Thyroid gland (tissue), 4 donors: Measurements from ENCODE around the gene SCART1. TPM values are rescaled to one million over a fixed set of nuclear protein-coding genes. Genes with fewer than 3 reads are reported as not detected.

ENCODE experiments used
- DNase-seq, 2 donors: peaks; one replicate each; pipeline ENCODE4 v3.0.0-alpha.2; 2019
- H3K27ac ChIP-seq, 3 donors: fragments of 200-600 bp; sonication (generic); 1 replicate in 2 of 3; 2 replicates in 1 of 3; pipeline ENCODE4 v1.5.1; 2016 to 2019; ENCODE audit warnings: mild to moderate bottlenecking in 1 of 3, moderate library complexity in 1 of 3
- H3K27me3 ChIP-seq: fragments of 200-600 bp; sonication (generic); one replicate; pipeline ENCODE4 v1.5.1; 2019
- H3K36me3 ChIP-seq, 2 donors: fragments of 200-600 bp; sonication (generic); one replicate each; pipeline ENCODE4 v1.5.1; 2016 to 2019
- H3K4me1 ChIP-seq, 2 donors: fragments of 200-600 bp; sonication (generic); one replicate each; pipeline ENCODE4 v1.5.1; 2017 to 2019
- H3K4me3 ChIP-seq, 3 donors: fragments of 200-600 bp; sonication (generic); replicated peaks in 1 of 3; 1 replicate in 2 of 3; 2 replicates in 1 of 3; pipeline ENCODE4 v1.5.1; 2016; ENCODE audit warnings: mild to moderate bottlenecking in 1 of 3
- H3K9me3 ChIP-seq: fragments of 200-600 bp; sonication (generic); one replicate; pipeline ENCODE4 v1.5.1; 2017
- POLR2A ChIP-seq, 2 donors: fragments of 450-650 bp; IDR thresholded peaks; one replicate each; pipeline ENCODE4 v1.6.1; 2017; ENCODE audit warnings: antibody characterized with exemption in 2 of 2, mild to moderate bottlenecking in 2 of 2, moderate library complexity in 1 of 2
- WGBS, 2 donors: methylation state at CpG; one replicate each; pipeline ENCODE4 v1.1.5; 2017; 5-methylcytosine and 5-hydroxymethylcytosine counted together
- intact Hi-C: fragments of 100-400 bp; cut with DNase I; formaldehyde crosslinking; loops from one replicate; pipeline ENCODE4 v1.15.1; 2023
- total RNA-seq, 4 donors: library from RNA; depleted of rRNA; stranded (reverse); fragments of >200 nt; gene quantifications; one replicate each; pipeline ENCODE4 v1.2.3, GENCODE V29; 2016
- TF ChIP-seq, protein P1 (sequence below), 6 experiments: fragments of 200-600 bp in 3 of 6; fragments of 450-650 bp in 3 of 6; sonication (generic) in 3 of 6; IDR thresholded peaks; one replicate each; pipeline ENCODE4 v1.5.1; 2016 to 2019; ENCODE audit warnings: antibody characterized with exemption in 6 of 6, mild to moderate bottlenecking in 2 of 6, inconsistent platforms in 1 of 6, moderate library complexity in 1 of 6

SCART1 gene
- total RNA-seq, 4 donors from 2014 or later, result 2.6 to 12.6 (median 3.4) TPM

DNA sequence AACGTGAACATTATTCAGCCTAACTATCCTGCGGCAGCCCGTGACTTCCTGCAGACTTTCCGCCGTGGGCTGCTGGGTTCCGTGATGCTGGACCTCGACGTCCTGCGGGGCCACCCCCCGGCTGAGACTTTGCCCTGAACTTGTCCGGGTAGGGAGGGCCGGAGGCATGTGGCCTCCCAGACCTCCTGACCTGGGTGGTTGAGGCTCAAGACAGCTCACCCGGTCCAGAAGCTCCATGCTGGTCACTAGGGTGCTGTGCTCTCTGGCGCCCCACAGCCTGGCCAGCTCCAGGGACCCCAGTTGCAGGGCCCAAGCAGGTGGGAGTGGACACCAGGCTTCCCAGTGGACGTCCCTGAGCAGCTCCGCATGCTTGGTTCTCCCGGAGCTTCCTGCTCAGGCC, 33.7 kb upstream of the SCART1 start:
- no peak for TF ChIP-seq POLR2A (IDR thresholded peaks at IDR 0.05)
- TF ChIP-seq, protein P1, sequence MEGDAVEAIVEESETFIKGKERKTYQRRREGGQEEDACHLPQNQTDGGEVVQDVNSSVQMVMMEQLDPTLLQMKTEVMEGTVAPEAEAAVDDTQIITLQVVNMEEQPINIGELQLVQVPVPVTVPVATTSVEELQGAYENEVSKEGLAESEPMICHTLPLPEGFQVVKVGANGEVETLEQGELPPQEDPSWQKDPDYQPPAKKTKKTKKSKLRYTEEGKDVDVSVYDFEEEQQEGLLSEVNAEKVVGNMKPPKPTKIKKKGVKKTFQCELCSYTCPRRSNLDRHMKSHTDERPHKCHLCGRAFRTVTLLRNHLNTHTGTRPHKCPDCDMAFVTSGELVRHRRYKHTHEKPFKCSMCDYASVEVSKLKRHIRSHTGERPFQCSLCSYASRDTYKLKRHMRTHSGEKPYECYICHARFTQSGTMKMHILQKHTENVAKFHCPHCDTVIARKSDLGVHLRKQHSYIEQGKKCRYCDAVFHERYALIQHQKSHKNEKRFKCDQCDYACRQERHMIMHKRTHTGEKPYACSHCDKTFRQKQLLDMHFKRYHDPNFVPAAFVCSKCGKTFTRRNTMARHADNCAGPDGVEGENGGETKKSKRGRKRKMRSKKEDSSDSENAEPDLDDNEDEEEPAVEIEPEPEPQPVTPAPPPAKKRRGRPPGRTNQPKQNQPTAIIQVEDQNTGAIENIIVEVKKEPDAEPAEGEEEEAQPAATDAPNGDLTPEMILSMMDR (IDR thresholded peaks at IDR 0.05), result no peak
- WGBS, 2 donors, result 90 to 96% methylated on average over 16 to 17 of the region's 17 CpGs
- H3K27ac ChIP-seq, result no peak overlapping the region
- H3K4me1 ChIP-seq, result peaks cover 0 to 6% of the 10 kb centered on the region in 2 donors
- H3K36me3 ChIP-seq, result peaks cover 17 to 27% of the 10 kb centered on the region in 2 donors
- intact Hi-C loops, result no loop called here
- no peaks in the 10 kb centered on the region for H3K9me3 ChIP-seq
- no peak overlapping the region for H3K4me3 ChIP-seq
- no peaks in the 10 kb centered on the region for H3K27me3 ChIP-seq
- DNase-seq, result no peak

DNA sequence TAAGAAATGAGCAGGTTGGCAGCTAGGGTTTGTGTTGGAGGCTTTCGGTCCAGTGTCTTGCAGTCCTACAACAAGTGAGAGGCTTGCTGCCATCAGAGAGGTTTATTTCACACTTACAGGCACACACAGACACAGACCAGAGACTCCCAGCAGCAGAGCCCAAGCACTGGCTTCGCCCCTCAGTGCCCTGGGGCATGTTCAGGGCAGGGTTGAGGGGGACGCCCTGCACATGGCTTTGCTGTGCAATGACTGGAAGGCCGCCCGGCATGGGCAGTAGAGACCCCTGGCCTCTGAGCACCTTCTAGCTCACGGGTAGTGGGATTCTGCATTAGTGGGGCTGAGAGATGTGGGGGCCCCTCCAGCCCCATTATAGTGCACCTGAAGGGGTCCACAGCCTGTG, 33.2 kb upstream of the SCART1 start:
- no peak for DNase-seq
- H3K36me3 ChIP-seq, result peaks cover 17 to 23% of the 10 kb centered on the region in 2 donors
- no peaks in the 10 kb centered on the region for H3K27me3 ChIP-seq
- no peaks in the 10 kb centered on the region for H3K9me3 ChIP-seq
- WGBS, 2 donors, result 88 to 100% methylated on average over 1 to 4 of the region's 6 CpGs
- intact Hi-C loops, result no loop called here
- H3K27ac ChIP-seq, result no peak overlapping the region
- TF ChIP-seq, protein P1 (IDR thresholded peaks at IDR 0.05), result no peak
- no peak for TF ChIP-seq POLR2A (IDR thresholded peaks at IDR 0.05)
- H3K4me1 ChIP-seq, result peaks cover 0 to 6% of the 10 kb centered on the region in 2 donors
- H3K4me3 ChIP-seq, result no peak overlapping the region

DNA sequence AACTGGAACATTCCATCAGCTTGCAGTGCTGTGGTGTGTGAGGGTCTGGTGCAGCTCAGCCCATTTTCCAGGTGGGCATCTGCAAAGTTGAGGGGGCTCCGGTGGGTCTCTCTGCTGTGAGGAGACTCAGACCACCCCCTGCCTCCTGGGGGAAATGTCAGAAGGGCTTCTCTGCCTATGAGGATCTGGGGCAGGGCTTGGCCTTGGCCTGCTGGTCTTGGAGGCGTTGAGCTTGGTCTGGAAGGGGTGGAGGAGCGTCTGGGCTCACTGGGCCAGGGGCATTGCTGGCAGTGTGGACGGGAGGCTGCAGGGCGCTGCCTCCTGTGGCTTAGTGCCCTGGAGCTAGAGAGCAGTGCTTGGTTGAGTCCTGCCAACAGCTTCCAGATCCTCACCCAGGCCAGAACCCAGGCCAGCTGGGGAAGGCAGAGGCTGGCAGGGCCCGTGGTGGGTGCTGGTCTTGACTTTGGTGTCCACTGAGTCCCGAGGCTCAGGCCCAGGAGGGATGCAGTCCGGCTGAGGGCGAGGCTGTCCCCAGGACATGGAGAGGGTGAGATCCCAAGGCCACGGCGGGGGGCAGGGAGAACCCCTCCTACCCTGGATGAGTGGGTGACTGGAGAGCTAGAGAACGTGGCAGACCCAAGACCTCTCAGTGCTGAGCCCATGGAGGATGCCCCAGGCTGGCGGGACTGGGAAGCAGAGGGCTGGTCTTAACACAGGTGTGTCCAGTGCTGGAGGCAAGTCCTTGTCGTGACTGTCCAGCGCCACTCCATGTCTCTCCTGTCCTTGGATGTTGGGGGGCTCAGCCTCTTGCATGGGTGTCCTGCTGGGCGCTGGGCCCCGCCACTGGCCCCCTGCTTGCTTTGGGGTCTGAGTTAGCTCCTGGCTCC, 32.2 kb upstream of the SCART1 start:
- 85 to 86% methylated on average over 7 to 11 of the region's 17 CpGs for WGBS, 2 donors
- DNase-seq, result no peak
- intact Hi-C loops, result no loop called here
- no peak overlapping the region for H3K27ac ChIP-seq
- H3K36me3 ChIP-seq, result peaks cover 17 to 23% of the 10 kb centered on the region in 2 donors
- TF ChIP-seq, protein P1 (IDR thresholded peaks at IDR 0.05), result no peak
- no peak for TF ChIP-seq POLR2A (IDR thresholded peaks at IDR 0.05)
- H3K4me1 ChIP-seq, result peaks cover 0 to 6% of the 10 kb centered on the region in 2 donors
- no peaks in the 10 kb centered on the region for H3K27me3 ChIP-seq
- no peak overlapping the region for H3K4me3 ChIP-seq
- no peaks in the 10 kb centered on the region for H3K9me3 ChIP-seq

DNA sequence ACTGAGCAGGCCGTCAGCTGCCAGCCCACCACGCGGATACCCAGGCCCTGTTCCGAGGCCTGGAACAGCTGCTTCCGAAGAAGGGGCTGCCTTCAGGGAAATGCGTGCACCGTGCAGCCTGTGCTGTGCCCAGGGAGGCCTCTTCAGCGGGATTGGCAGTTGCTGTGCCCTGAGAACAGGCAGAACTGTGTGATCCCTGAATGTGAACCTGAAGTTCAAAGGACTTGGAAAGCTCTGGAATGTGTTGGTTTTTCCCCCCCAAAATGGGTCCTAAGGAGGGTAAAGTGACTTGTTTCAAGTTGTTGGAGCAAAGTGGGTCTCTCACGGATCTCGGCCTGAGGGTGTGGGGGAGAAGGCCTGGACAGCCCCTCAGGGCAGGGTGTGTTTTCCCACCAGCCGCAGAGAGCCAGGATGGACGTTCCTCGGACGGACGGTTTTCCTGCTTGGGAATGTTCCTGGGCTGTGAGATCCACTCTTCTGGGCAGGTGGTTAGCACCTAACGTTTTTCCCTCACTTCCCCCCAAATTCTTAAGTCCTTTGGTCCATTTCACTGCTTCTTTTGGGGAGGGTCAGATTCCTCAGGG, 31.4 kb upstream of the SCART1 start:
- H3K27ac ChIP-seq, result no peak overlapping the region
- no peak for TF ChIP-seq POLR2A (IDR thresholded peaks at IDR 0.05)
- TF ChIP-seq, protein P1 (IDR thresholded peaks at IDR 0.05), result no peak
- H3K9me3 ChIP-seq, result no peaks in the 10 kb centered on the region
- no peaks in the 10 kb centered on the region for H3K27me3 ChIP-seq
- 79 to 86% methylated on average over 9 to 16 of the region's 16 CpGs for WGBS, 2 donors
- no peak for DNase-seq
- peaks cover 17 to 23% of the 10 kb centered on the region in 2 donors for H3K36me3 ChIP-seq
- peaks cover 0 to 6% of the 10 kb centered on the region in 2 donors for H3K4me1 ChIP-seq
- H3K4me3 ChIP-seq, result no peak overlapping the region
- intact Hi-C loops, result no loop called here
